Measurements from ENCODE around the gene THOC5. TPM values are rescaled to one million over a fixed set of nuclear protein-coding genes. Genes with fewer than 3 reads are reported as not detected.

The THOC5 gene
- total and polyA plus RNA-seq, 2 experiments from 2014 or later: 24.6 to 53.4 TPM

- TF ChIP-seq CTCF (conservative IDR thresholded peaks at IDR 0.05; ENCODE audit: low read depth in 2 of 2) (no peak), EZH2 (IDR thresholded peaks at IDR 0.05; ENCODE audit: low read depth, unreplicated experiment) (no peak), JUNB (IDR thresholded peaks at IDR 0.05; ENCODE audit: unreplicated experiment) (no peak), CREB1 (CRISPR knock-in tag; IDR thresholded peaks at IDR 0.05; ENCODE audit: low read depth) (no peak), POLR2AphosphoS5 (IDR thresholded peaks at IDR 0.05; ENCODE audit: low read depth) (no peak), NANOG (IDR thresholded peaks at IDR 0.05; ENCODE audit: borderline replicate concordance) (no peak)
Observed at GRCh38 chr22:29512031-29512430, 41.5 kb downstream of the THOC5 start (continued).

GRCh38 chr22:29511126-29511862, 42.3 kb downstream of the THOC5 start:
- no peak overlapping the region for H3K4me3 ChIP-seq
- H3K9me3 Mint-ChIP-seq: no peaks in the 10 kb centered on the region
- H3K79me2 ChIP-seq (replicated peaks; ENCODE audit: insufficient read depth): no peaks in the 10 kb centered on the region
- ATAC-seq (no peak), DNase-seq (ENCODE audit: low spot score) (no peak)
- H3K4me1 ChIP-seq (ENCODE audit: insufficient read depth): no peaks in the 10 kb centered on the region
- no peaks in the 10 kb centered on the region for H3F3A ChIP-seq (replicated peaks; ENCODE audit: low read depth)
- H3K36me3 Mint-ChIP-seq (ENCODE audit: low read depth): peaks cover 64% of the 10 kb centered on the region
- TF ChIP-seq EZH2 (IDR thresholded peaks at IDR 0.05; ENCODE audit: low read depth, unreplicated experiment): no peak
- TF ChIP-seq ZNF331 (CRISPR knock-in tag; IDR thresholded peaks at IDR 0.05; ENCODE audit: low read depth): no peak
- TF ChIP-seq JUNB (IDR thresholded peaks at IDR 0.05; ENCODE audit: unreplicated experiment): no peak
- no peak for TF ChIP-seq ETS1 (IDR thresholded peaks at IDR 0.05)
- H3K9me2 ChIP-seq (ENCODE audit: insufficient read depth): no peaks in the 10 kb centered on the region
- no peak overlapping the region for H3K27ac ChIP-seq (ENCODE audit: low read depth)
- H2AFZ ChIP-seq: no peak overlapping the region
- H4K20me1 ChIP-seq (replicated peaks; ENCODE audit: insufficient read depth): peaks cover 7% of the 10 kb centered on the region; the same call in 1 of the 2 replicates
- no peaks in the 10 kb centered on the region for H3K27me3 ChIP-seq (ENCODE audit: insufficient read depth)
- peaks cover 22% of the 10 kb centered on the region for H3K36me3 ChIP-seq (ENCODE audit: insufficient read depth)
- no peaks in the 10 kb centered on the region for H3K27me3 Mint-ChIP-seq (ENCODE audit: insufficient read depth, low read depth, poor library complexity)
- H3K27ac Mint-ChIP-seq: no peak overlapping the region
- H3K4me2 ChIP-seq: no peak overlapping the region
- H3K4me3 Mint-ChIP-seq: no peak overlapping the region
- H3K4me1 Mint-ChIP-seq: no peaks in the 10 kb centered on the region

GRCh38 chr22:29510542-29510941, 43.0 kb downstream of the THOC5 start:
- Mint-ChIP-seq H3K9me3 (no peaks in the 10 kb centered on the region), H3K27ac (no peak overlapping the region), H3K4me1 (no peaks in the 10 kb centered on the region), H3K4me3 (no peak overlapping the region), H3K36me3 (ENCODE audit: low read depth) (peaks cover 63% of the 10 kb centered on the region), H3K27me3 (ENCODE audit: insufficient read depth, low read depth, poor library complexity) (no peaks in the 10 kb centered on the region)
- no peak for TF ChIP-seq POLR2AphosphoS5 (IDR thresholded peaks at IDR 0.05; ENCODE audit: low read depth)
- Histone ChIP-seq H3K27ac (ENCODE audit: low read depth) (no peak overlapping the region), H4K20me1 (replicated peaks; ENCODE audit: insufficient read depth) (peaks cover 7% of the 10 kb centered on the region; the same call in 1 of the 2 replicates), H3K27me3 (ENCODE audit: insufficient read depth) (no peaks in the 10 kb centered on the region), H3K4me2 (no peak overlapping the region), H3K4me1 (ENCODE audit: insufficient read depth) (no peaks in the 10 kb centered on the region), H3K36me3 (ENCODE audit: insufficient read depth) (peaks cover 16% of the 10 kb centered on the region), H2AFZ (no peak overlapping the region), H3K9me2 (ENCODE audit: insufficient read depth) (no peaks in the 10 kb centered on the region), H3F3A (replicated peaks; ENCODE audit: low read depth) (no peaks in the 10 kb centered on the region), H3K79me2 (replicated peaks; ENCODE audit: insufficient read depth) (no peaks in the 10 kb centered on the region), H3K4me3 (no peak overlapping the region)
- ATAC-seq (no peak), DNase-seq (ENCODE audit: low spot score) (no peak)
